Measurements from ENCODE around the gene HRK.

GRCh38 chr12:116927244-116927940, 46.2 kb upstream of the HRK start:
- TF ChIP-seq CTCF (IDR thresholded peaks at IDR 0.05) (no peak), REST (IDR thresholded peaks at IDR 0.05; ENCODE audit: insufficient read depth in 1 of 2, low read depth in 2 of 2, low read length in 1 of 2) (no peak), SIN3A (IDR thresholded peaks at IDR 0.05; ENCODE audit: borderline replicate concordance, insufficient read depth, low read depth, low read length) (no peak), POLR2AphosphoS5 (IDR thresholded peaks at IDR 0.05; ENCODE audit: low read depth, low read length) (no peak)
